ENCODE measurements around the gene HOXA4. TPM values are rescaled to one million over a fixed set of nuclear protein-coding genes. Genes with fewer than 3 reads are reported as not detected.
A peak's percentile ranks its signal among the peaks of the same experiment; 100 is the strongest.

The HOXA4 gene
- total RNA-seq, 1 donor from 2014 or later: 2.1 TPM

GRCh38 chr7:27160546-27161213 lies 30.1 kb upstream of the HOXA4 start:
- Histone ChIP-seq H3K4me1 (no peaks in the 10 kb centered on the region), H3K36me3 (no peaks in the 10 kb centered on the region), H3K9me3 (no peaks in the 10 kb centered on the region), H3K27ac (peak overlapping the region in 1 of 2 donors; percentile 51), H3K27me3 (peaks cover 11% of the 10 kb centered on the region), H3K4me3 (peak overlapping the region; percentile 47 to 72)
- peak in 1 of 2 donors; percentile 93 for DNase-seq (ENCODE audit: low spot score in 2 of 2)
- peak; percentile 97 to 100 (median 99) for TF ChIP-seq CTCF (IDR thresholded peaks at IDR 0.05)
- intact Hi-C loops (cut with DNase I): loop anchor here (1.0 to 10.0 kb wide), 3 partner anchors 474 to 1266 kb away; no protein-coding TSS in a partner anchor

- DNase-seq (ENCODE audit: low spot score in 2 of 2): peak in 1 of 2 donors; percentile 63
- no peak for TF ChIP-seq CTCF (IDR thresholded peaks at IDR 0.05)
- Histone ChIP-seq H3K27ac (no peak overlapping the region), H3K4me3 (peak overlapping the region; percentile 47 to 72), H3K9me3 (no peaks in the 10 kb centered on the region), H3K4me1 (peaks cover 3 to 4% of the 10 kb centered on the region in 2 donors), H3K36me3 (no peaks in the 10 kb centered on the region), H3K27me3 (peaks cover 9% of the 10 kb centered on the region)
- intact Hi-C loops (cut with DNase I): loop anchor here (2.0 to 10.0 kb wide), 2 partner anchors 473 to 1265 kb away; no protein-coding TSS in a partner anchor
Measured at GRCh38 chr7:27160145-27160545, 29.6 kb upstream of the HOXA4 start.

GRCh38 chr7:27159266-27160144 lies 28.9 kb upstream of the HOXA4 start:
- no peak for TF ChIP-seq CTCF (IDR thresholded peaks at IDR 0.05)
- peaks cover 2% of the 10 kb centered on the region for H3K27me3 ChIP-seq
- peaks cover 3 to 5% of the 10 kb centered on the region in 2 donors for H3K4me1 ChIP-seq
- H3K4me3 ChIP-seq: no peak overlapping the region
- intact Hi-C loops (cut with DNase I): loop anchor here (2.0 to 10.0 kb wide), 3 partner anchors 473 to 1302 kb away; no protein-coding TSS in a partner anchor
- no peak overlapping the region for H3K27ac ChIP-seq
- H3K9me3 ChIP-seq: no peaks in the 10 kb centered on the region
- no peaks in the 10 kb centered on the region for H3K36me3 ChIP-seq
- peak in 1 of 2 donors; percentile 62 for DNase-seq (ENCODE audit: low spot score in 2 of 2)

GRCh38 chr7:27158436-27159265 lies 28.1 kb upstream of the HOXA4 start:
- Histone ChIP-seq H3K9me3 (no peaks in the 10 kb centered on the region), H3K27ac (no peak overlapping the region), H3K27me3 (no peaks in the 10 kb centered on the region), H3K36me3 (no peaks in the 10 kb centered on the region), H3K4me3 (no peak overlapping the region), H3K4me1 (peaks cover 3 to 5% of the 10 kb centered on the region in 2 donors)
- intact Hi-C loops (cut with DNase I): loop anchor here (5.0 kb wide), 1 partner anchor 1301 kb away; no protein-coding TSS in a partner anchor
- TF ChIP-seq CTCF (IDR thresholded peaks at IDR 0.05): no peak
- peak in 1 of 2 donors; percentile 58 for DNase-seq (ENCODE audit: low spot score in 2 of 2)
